RWPE1 (cell line): ENCODE measurements around the gene BCR.

Experiments
- CTCF ChIA-PET: fragments of 350-600 bp; sonication (Branson Sonifier 250); formaldehyde crosslinking; extraction: SDS; loops from one replicate; lab custom pipeline; 2021; lab: Yijun Ruan, JAX
- POLR2A ChIA-PET: fragments of 400-600 bp; formaldehyde crosslinking; extraction: SDS; loops from one replicate; lab custom pipeline; 2020; ENCODE audit warnings: antibody characterized with exemption; ENCODE audit not compliant: low non-redundant PET; lab: Yijun Ruan, JAX
- DNase-seq: peaks from one replicate; pipeline ENCODE4 v3.0.0; 2012; ENCODE audit warnings: low spot score
- H3K27ac ChIP-seq: fragments of 450-650 bp; 2 replicates; pipeline ENCODE4 v1.5.1; 2017
- CTCF ChIP-seq: fragments of 450-650 bp; conservative IDR thresholded peaks from 2 replicates; pipeline ENCODE4 v1.5.1; 2017; ENCODE audit warnings: low read depth, mild to moderate bottlenecking

Gene BCR

GRCh38 chr22:23184100-23184763 lies 3.9 kb downstream of the BCR start:
- ChIA-PET POLR2A (no interaction called here), CTCF (interaction anchor here (1.0 kb wide), 1 partner anchor 98 kb away, joined by 5 read pairs; no protein-coding TSS in a partner anchor)
- no peak for DNase-seq
- peak overlapping the region; percentile 42 for H3K27ac ChIP-seq
- no peak for TF ChIP-seq CTCF

- POLR2A ChIA-PET = no interaction called here
- peak overlapping the region; percentile 42 for H3K27ac ChIP-seq
- no peak for DNase-seq
- CTCF ChIA-PET = no interaction called here
- no peak for TF ChIP-seq CTCF
Measured at GRCh38 chr22:23184764-23185113, 4.4 kb downstream of the BCR start.

- POLR2A ChIA-PET = no interaction called here
- no peak for DNase-seq
Measured at GRCh38 chr22:23187211-23187610, 6.9 kb downstream of the BCR start.

GRCh38 chr22:23187871-23188700 lies 7.8 kb downstream of the BCR start:
- POLR2A ChIA-PET = no interaction called here
- no peak for TF ChIP-seq CTCF
- H3K27ac ChIP-seq = peak overlapping the region; percentile 56
- DNase-seq = no peak
- CTCF ChIA-PET = interaction anchor here (0.6 to 0.8 kb wide), 2 partner anchors 189 to 993 kb away, joined by 3 to 4 read pairs; no protein-coding TSS in a partner anchor

More at GRCh38 chr22:23187211-23187610, 6.9 kb downstream of the BCR start:
- peak overlapping the region; percentile 12; the same call in 1 of the 2 replicates for H3K27ac ChIP-seq
- no peak for TF ChIP-seq CTCF
- CTCF ChIA-PET = no interaction called here

DNA sequence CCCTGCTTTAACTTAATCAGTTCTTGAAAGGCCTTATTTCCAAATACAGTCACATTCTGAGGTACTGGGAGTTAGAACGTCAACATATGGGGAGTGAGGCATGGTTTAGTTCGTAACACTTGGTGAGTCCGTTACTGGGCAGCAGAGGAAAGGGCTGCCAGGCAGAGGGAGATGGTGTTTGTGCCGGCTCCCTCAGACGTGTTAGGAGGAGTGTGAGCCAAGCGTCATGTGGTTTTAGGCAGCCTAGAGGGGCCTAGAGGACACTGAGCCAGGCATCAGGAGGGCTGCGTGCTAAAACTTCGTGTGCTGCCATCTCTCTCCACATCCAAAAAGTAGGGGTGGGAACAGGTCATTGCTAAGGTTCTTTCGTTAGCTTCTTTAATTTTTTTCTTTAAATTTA lies 10.2 kb downstream of the BCR start:
- DNase-seq = no peak
- ChIA-PET CTCF (no interaction called here), POLR2A (no interaction called here)
- no peak for TF ChIP-seq CTCF
- H3K27ac ChIP-seq = peak overlapping the region; percentile 18; the same call in 1 of the 2 replicates

GRCh38 chr22:23192133-23192532 lies 11.8 kb downstream of the BCR start:
- no peak for TF ChIP-seq CTCF

More at GRCh38 chr22:23192133-23192532, 11.8 kb downstream of the BCR start:
- ChIA-PET CTCF (no interaction called here), POLR2A (no interaction called here)
- peak overlapping the region; percentile 73 for H3K27ac ChIP-seq
- DNase-seq = no peak
